ENCODE data around the gene TCERG1L.

- TF ChIP-seq CTCF (conservative IDR thresholded peaks at IDR 0.05; ENCODE audit: low read length) (no peak), EZH2phosphoT487 (IDR thresholded peaks at IDR 0.05; ENCODE audit: borderline replicate concordance) (no peak)
Observed at GRCh38 chr10:131179361-131179760, 132.2 kb downstream of the TCERG1L start.
